K562 (cell line): ENCODE data around the gene C1orf174. TPM values are rescaled to one million over a fixed set of nuclear protein-coding genes. Genes with fewer than 3 reads are reported as not detected.
A peak's percentile ranks its signal among the peaks of the same experiment; 100 is the strongest.

Source experiments
- ATF2 ChIP-seq: sonication (generic); formaldehyde crosslinking; IDR thresholded peaks from 2 replicates; pipeline ENCODE4 v1.8.1; 2022; ENCODE audit warnings: missing genetic modification reagents
- CSDE1 ChIP-seq, 2 experiments: fragments of 450-650 bp; IDR thresholded peaks; 2 replicates each; pipeline ENCODE4 v1.6.1; 2016; ENCODE audit warnings: mild to moderate bottlenecking in 1 of 2
- GTF3C2 ChIP-seq: IDR thresholded peaks from 3 replicates; pipeline ENCODE4 v1.6.1; 2011; ENCODE audit warnings: borderline replicate concordance, mild to moderate bottlenecking, moderate library complexity; ENCODE audit not compliant: insufficient read length; ENCODE audit errors: extremely low read depth
- LEF1 ChIP-seq: fragments of 450-650 bp; IDR thresholded peaks from 2 replicates; pipeline ENCODE4 v1.6.1; 2016; ENCODE audit warnings: mild to moderate bottlenecking
- NFIX ChIP-seq: fragments of 250-450 bp; sonication (Bioruptor Pico); IDR thresholded peaks from 2 replicates; pipeline ENCODE4 v1.4.0; 2020; ENCODE audit warnings: low read depth, mild to moderate bottlenecking, moderate library complexity
- RB1 ChIP-seq: fragments of 450-650 bp; IDR thresholded peaks from 2 replicates; pipeline ENCODE4 v1.6.1; 2017; ENCODE audit warnings: low read depth, mild to moderate bottlenecking
- RERE ChIP-seq: sonication (generic); formaldehyde crosslinking; IDR thresholded peaks from 2 replicates; pipeline ENCODE4 v1.8.0; 2023; ENCODE audit warnings: missing genetic modification reagents, mild to moderate bottlenecking, borderline replicate concordance
- SP2 ChIP-seq: IDR thresholded peaks from 2 replicates; pipeline ENCODE4 v1.6.1; 2011; ENCODE audit warnings: mild to moderate bottlenecking, low read depth, low read length, moderate library complexity; ENCODE audit not compliant: poor library complexity, severe bottlenecking; ENCODE audit errors: extremely low read depth
- THRAP3 ChIP-seq: fragments of 450-650 bp; IDR thresholded peaks from 2 replicates; pipeline ENCODE4 v1.6.1; 2016; ENCODE audit warnings: mild to moderate bottlenecking, inconsistent platforms, borderline replicate concordance
- ZBTB49 ChIP-seq: sonication (generic); formaldehyde crosslinking; IDR thresholded peaks from 2 replicates; pipeline ENCODE4 v1.8.0; 2022; ENCODE audit warnings: missing genetic modification reagents, mild to moderate bottlenecking, borderline replicate concordance
- ZNF280A ChIP-seq: fragments of 450-650 bp; IDR thresholded peaks from 2 replicates; pipeline ENCODE4 v1.6.1; 2018; ENCODE audit warnings: mild to moderate bottlenecking, low read depth; ENCODE audit not compliant: partially characterized antibody
- ZNF644 ChIP-seq: fragments of 200-800 bp; sonication (Bioruptor generic); IDR thresholded peaks from 2 replicates; pipeline ENCODE4 v1.6.1; 2016; ENCODE audit warnings: low read depth, missing genetic modification characterization, missing compliant biosample characterization
- polyA plus RNA-seq, 8 experiments: library from polyadenylated mRNA; depleted of rRNA in 4 of 8; stranded (reverse) in 5 of 8; unstranded in 3 of 8; fragments of >200 nt; fragmentation: Nextera tagmentation in 2 of 8; fragmentation: Illumina TruSeq in 1 of 8; extraction: Ambion mirVana in 2 of 8; extraction: Trizol in 1 of 8; gene quantifications; 2 replicates each; pipeline versions ENCODE4 v1.2.1 to v1.2.3, GENCODE V29; 2011 to 2014; ENCODE audit warnings: inconsistent platforms in 1 of 8, missing spikeins in 1 of 8
- total RNA-seq, 7 experiments: library from RNA; depleted of rRNA in 6 of 7; stranded (reverse); fragments of >200 nt in 6 of 7; fragmentation: Illumina TruSeq in 2 of 7; extraction: Trizol in 2 of 7; gene quantifications; 2 replicates each; pipeline versions ENCODE4 v1.2.1 to v1.2.3, GENCODE V29; 2011 to 2021; ENCODE audit warnings: low replicate concordance in 1 of 7

C1orf174 gene
- total and polyA plus RNA-seq, 9 of the 15 experiments (the other 6 are each of a cell fraction or from before 2014, with no cell fraction given): 38.5 to 64.9 (median 45.4) TPM

- TF ChIP-seq ZNF280A: peak; percentile 27
- TF ChIP-seq ZBTB49 (CRISPR knock-in tag): no peak
- TF ChIP-seq ZNF644: no peak
- TF ChIP-seq LEF1: no peak
- peak; percentile 77; the same call in 1 of the 2 replicates for TF ChIP-seq THRAP3
- no peak for TF ChIP-seq SP2
- peak in 1 of 2 experiments; percentile 54; a peak in 1 of 4 replicates for TF ChIP-seq CSDE1 (IDR thresholded peaks at IDR 0.05)
- TF ChIP-seq GTF3C2: no peak
- TF ChIP-seq RB1: no peak
- no peak for TF ChIP-seq RERE (CRISPR knock-in tag)
- TF ChIP-seq NFIX (CRISPR knock-in tag): no peak
- TF ChIP-seq ATF2: no peak
Observed at GRCh38 chr1:3898994-3899753, 898 bp downstream of the C1orf174 start (continued).
